Vagina (tissue), 2 donors: ENCODE measurements around the gene SON. TPM values are rescaled to one million over a fixed set of nuclear protein-coding genes. Genes with fewer than 3 reads are reported as not detected.
"Not testable (repeated sequence)": the region's sequence is repeated elsewhere in the genome, so short reads cannot be mapped to it uniquely, and the experiment has no call there.

Source experiments
- DNase-seq, 2 donors: peaks; one replicate each; pipeline ENCODE4 v3.0.0-alpha.2; 2017; ENCODE audit errors: extremely low spot score in 2 of 2
- H3K27ac ChIP-seq: fragments of 200-600 bp; sonication (generic); one replicate; pipeline ENCODE4 v1.5.1; 2019
- H3K27me3 ChIP-seq: fragments of 200-600 bp; sonication (generic); one replicate; pipeline ENCODE4 v1.5.1; 2019
- H3K36me3 ChIP-seq, 2 donors: fragments of 200-600 bp; sonication (generic); one replicate each; pipeline ENCODE4 v1.5.1; 2017 to 2019
- H3K4me1 ChIP-seq: fragments of 200-600 bp; sonication (generic); one replicate; pipeline ENCODE4 v1.5.1; 2019
- H3K4me3 ChIP-seq, 2 donors: fragments of 200-600 bp; sonication (generic); 1 replicate in 1 of 2; 2 replicates in 1 of 2; pipeline ENCODE4 v1.5.1; 2016 to 2019
- H3K9me3 ChIP-seq: fragments of 200-600 bp; sonication (generic); one replicate; pipeline ENCODE4 v1.5.1; 2019
- CTCF ChIP-seq, 3 experiments: fragments of 450-650 bp in 2 of 3; fragments of 200-600 bp in 1 of 3; sonication (generic) in 1 of 3; IDR thresholded peaks; one replicate each; pipeline ENCODE4 v1.5.1; 2017 to 2019; ENCODE audit warnings: antibody characterized with exemption in 3 of 3, mild to moderate bottlenecking in 2 of 3, moderate library complexity in 2 of 3
- POLR2A ChIP-seq, 2 donors: fragments of 450-650 bp; IDR thresholded peaks; one replicate each; pipeline ENCODE4 v1.6.1; 2017; ENCODE audit warnings: antibody characterized with exemption in 2 of 2, mild to moderate bottlenecking in 2 of 2, moderate library complexity in 2 of 2
- POLR2AphosphoS5 ChIP-seq, 2 donors: sonication (generic); formaldehyde crosslinking; IDR thresholded peaks; one replicate each; pipeline ENCODE4 v1.9.0; 2017; ENCODE audit warnings: antibody characterized with exemption in 2 of 2, mild to moderate bottlenecking in 2 of 2, low read depth in 1 of 2; ENCODE audit not compliant: insufficient read depth in 1 of 2
- intact Hi-C: fragments of 100-400 bp; cut with DNase I; formaldehyde crosslinking; loops from one replicate; pipeline ENCODE4 v1.15.1; 2023
- total RNA-seq: library from RNA; depleted of rRNA; stranded (reverse); fragments of >200 nt; gene quantifications from one replicate; pipeline ENCODE4 v1.2.3, GENCODE V29; 2016

SON gene
- total RNA-seq, 1 donor from 2014 or later = 212 TPM

DNA sequence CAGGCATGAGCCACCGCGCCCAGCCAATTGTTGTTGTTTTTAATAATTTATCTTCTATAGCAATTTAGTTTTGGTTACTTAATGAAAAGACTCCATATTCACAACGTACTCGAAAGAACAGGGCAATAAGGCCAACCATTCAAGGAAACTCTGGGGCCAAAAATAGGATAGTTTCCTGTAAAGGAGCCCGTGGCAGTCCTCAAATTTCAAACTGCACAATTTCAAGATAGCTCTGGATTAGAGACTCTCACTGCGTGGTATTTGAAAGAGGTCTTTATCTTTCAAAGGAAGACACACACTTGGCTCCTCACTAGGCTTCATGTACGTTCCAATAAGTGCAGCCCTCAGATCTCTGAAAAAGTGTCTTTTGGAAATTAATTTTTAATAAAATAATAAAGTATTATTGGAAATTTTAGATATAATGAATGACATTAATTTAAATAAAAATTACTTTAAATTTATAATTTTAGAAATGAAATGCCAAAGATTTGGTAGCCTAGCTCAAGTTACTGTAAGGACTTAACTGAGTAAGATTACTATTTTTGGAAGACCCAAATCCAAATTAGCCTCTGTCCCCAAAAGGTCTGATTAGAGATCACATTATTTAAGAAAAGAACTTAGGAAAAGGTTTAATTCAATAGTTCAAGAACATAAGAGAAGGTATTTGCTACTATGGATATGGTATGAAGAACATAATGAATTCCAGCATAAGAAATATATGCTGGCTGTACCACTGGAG lies 68.3 kb downstream of the SON start:
- Histone ChIP-seq H3K4me1 (no peaks in the 10 kb centered on the region), H3K4me3 (no peak overlapping the region), H3K36me3 (peaks cover 0 to 38% of the 10 kb centered on the region in 2 donors), H3K27me3 (no peaks in the 10 kb centered on the region), H3K9me3 (no peaks in the 10 kb centered on the region), H3K27ac (no peak overlapping the region)
- no peak for DNase-seq
- TF ChIP-seq POLR2AphosphoS5 (IDR thresholded peaks at IDR 0.05; ENCODE audit: insufficient read depth in 1 of 2, low read depth in 1 of 2) = no peak
- TF ChIP-seq POLR2A (IDR thresholded peaks at IDR 0.05) = no peak
- intact Hi-C loops = no loop called here

GRCh38 chr21:33617565-33617964 lies 74.7 kb downstream of the SON start:
- DNase-seq, H3K27ac ChIP-seq, H3K4me3 ChIP-seq, H3K27me3 ChIP-seq, intact Hi-C loops, H3K4me1 ChIP-seq, H3K9me3 ChIP-seq: not testable (repeated sequence)
- peaks cover 0 to 19% of the 10 kb centered on the region in 2 donors for H3K36me3 ChIP-seq

- intact Hi-C loops = no loop called here
- H3K36me3 ChIP-seq = peaks cover 0 to 18% of the 10 kb centered on the region in 2 donors
- H3K27me3 ChIP-seq = no peaks in the 10 kb centered on the region
- no peak overlapping the region for H3K27ac ChIP-seq
- DNase-seq = no peak
- H3K4me1 ChIP-seq = no peaks in the 10 kb centered on the region
- no peak overlapping the region for H3K4me3 ChIP-seq
- H3K9me3 ChIP-seq = no peaks in the 10 kb centered on the region
- TF ChIP-seq CTCF (IDR thresholded peaks at IDR 0.05) (no peak), POLR2A (IDR thresholded peaks at IDR 0.05) (no peak), POLR2AphosphoS5 (IDR thresholded peaks at IDR 0.05; ENCODE audit: insufficient read depth in 1 of 2, low read depth in 1 of 2) (no peak)
These were observed 75.6 kb downstream of the SON start for GRCh38 chr21:33618407-33618806.

DNA sequence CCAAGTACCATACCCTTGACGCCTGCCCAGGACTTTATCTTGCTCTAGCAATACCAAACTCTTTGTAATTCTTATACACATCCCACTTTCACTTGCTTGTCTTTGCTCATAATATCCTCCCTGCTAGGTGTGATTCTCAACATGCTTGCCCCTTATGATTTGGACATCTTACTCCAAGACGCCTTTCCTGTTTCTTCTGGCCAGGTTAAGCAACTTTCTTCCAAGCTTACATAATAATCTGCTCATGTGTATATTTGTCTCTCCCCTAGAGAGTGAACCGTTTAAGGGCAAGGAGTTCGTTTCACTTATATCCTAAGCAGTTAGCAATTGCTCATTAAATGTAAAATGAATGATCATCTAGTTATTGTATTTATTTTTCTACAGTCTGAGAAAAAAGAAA lies 76.9 kb downstream of the SON start:
- Histone ChIP-seq H3K4me1 (no peaks in the 10 kb centered on the region), H3K4me3 (no peak overlapping the region), H3K36me3 (peaks cover 0 to 18% of the 10 kb centered on the region in 2 donors), H3K27ac (no peak overlapping the region), H3K9me3 (no peaks in the 10 kb centered on the region), H3K27me3 (no peaks in the 10 kb centered on the region)
- DNase-seq = no peak
- intact Hi-C loops = no loop called here
- TF ChIP-seq CTCF (IDR thresholded peaks at IDR 0.05) (no peak), POLR2AphosphoS5 (IDR thresholded peaks at IDR 0.05; ENCODE audit: insufficient read depth in 1 of 2, low read depth in 1 of 2) (no peak), POLR2A (IDR thresholded peaks at IDR 0.05) (no peak)

- Histone ChIP-seq H3K36me3 (peaks cover 0 to 18% of the 10 kb centered on the region in 2 donors), H3K27ac (no peak overlapping the region), H3K9me3 (no peaks in the 10 kb centered on the region), H3K4me3 (no peak overlapping the region), H3K27me3 (no peaks in the 10 kb centered on the region), H3K4me1 (no peaks in the 10 kb centered on the region)
- no peak for TF ChIP-seq POLR2AphosphoS5 (IDR thresholded peaks at IDR 0.05; ENCODE audit: insufficient read depth in 1 of 2, low read depth in 1 of 2)
- no peak for TF ChIP-seq CTCF (IDR thresholded peaks at IDR 0.05)
- TF ChIP-seq POLR2A (IDR thresholded peaks at IDR 0.05) = no peak
- intact Hi-C loops = no loop called here
- DNase-seq = no peak
These were observed 79.4 kb downstream of the SON start for GRCh38 chr21:33622253-33622652.

GRCh38 chr21:33626151-33626550 lies 83.3 kb downstream of the SON start:
- H3K4me3 ChIP-seq, DNase-seq, H3K4me1 ChIP-seq, H3K27ac ChIP-seq, intact Hi-C loops, H3K27me3 ChIP-seq, H3K9me3 ChIP-seq: not testable (repeated sequence)
- peaks cover 0 to 20% of the 10 kb centered on the region in 2 donors for H3K36me3 ChIP-seq

Other genes starting within 250 kb of the SON start
- gene IFNAR1, start 218.1 kb upstream of the SON start, total RNA-seq = 20.4 TPM
- 89.6 TPM for gene IFNGR2, start 139.6 kb upstream of the SON start, total RNA-seq
- gene TMEM50B, start 63.1 kb upstream of the SON start, total RNA-seq = 42.5 TPM
- gene DNAJC28, start 51.3 kb upstream of the SON start, total RNA-seq = 1.5 TPM
- gene GART, start 921 bp upstream of the SON start, total RNA-seq = 47.6 TPM
- gene DONSON, start 45.6 kb downstream of the SON start, total RNA-seq = 10.3 TPM
- gene CRYZL1, start 98.7 kb downstream of the SON start, total RNA-seq = 56.2 TPM
- 46.9 TPM for gene ITSN1, start 99.5 kb downstream of the SON start, total RNA-seq